GM06990 (cell line): ENCODE data around the gene RNF112.

Experiments
- DNase-seq: peaks from one replicate; pipeline ENCODE4 v3.0.0-alpha.2; 2011; ENCODE audit not compliant: insufficient read length; ENCODE audit errors: extremely low read depth
- H3K27me3 ChIP-seq: replicated peaks from 2 replicates; pipeline ENCODE4 v1.6.0; 2011; ENCODE audit warnings: low read length; ENCODE audit not compliant: control insufficient read depth, insufficient read depth
- H3K36me3 ChIP-seq: 2 replicates; pipeline ENCODE4 v1.5.1; 2011; ENCODE audit warnings: low read length; ENCODE audit not compliant: control insufficient read depth, insufficient read depth
- H3K4me3 ChIP-seq: replicated peaks from 2 replicates; pipeline ENCODE4 v1.5.1; 2011; ENCODE audit warnings: low read depth, mild to moderate bottlenecking, control low read depth, low read length
- TF ChIP-seq, protein P1 (sequence below): IDR thresholded peaks from 2 replicates; pipeline ENCODE4 v1.5.1; 2011; ENCODE audit warnings: low read length, control low read depth, mild to moderate bottlenecking, inconsistent platforms; ENCODE audit not compliant: insufficient read depth, poor library complexity, severe bottlenecking

The RNF112 gene

GRCh38 chr17:19405114-19405513, 5.9 kb upstream of the RNF112 start:
- no peak overlapping the region for H3K4me3 ChIP-seq
- peaks cover 1% of the 10 kb centered on the region; the same call in 1 of the 2 replicates for H3K27me3 ChIP-seq
- TF ChIP-seq, protein P1, sequence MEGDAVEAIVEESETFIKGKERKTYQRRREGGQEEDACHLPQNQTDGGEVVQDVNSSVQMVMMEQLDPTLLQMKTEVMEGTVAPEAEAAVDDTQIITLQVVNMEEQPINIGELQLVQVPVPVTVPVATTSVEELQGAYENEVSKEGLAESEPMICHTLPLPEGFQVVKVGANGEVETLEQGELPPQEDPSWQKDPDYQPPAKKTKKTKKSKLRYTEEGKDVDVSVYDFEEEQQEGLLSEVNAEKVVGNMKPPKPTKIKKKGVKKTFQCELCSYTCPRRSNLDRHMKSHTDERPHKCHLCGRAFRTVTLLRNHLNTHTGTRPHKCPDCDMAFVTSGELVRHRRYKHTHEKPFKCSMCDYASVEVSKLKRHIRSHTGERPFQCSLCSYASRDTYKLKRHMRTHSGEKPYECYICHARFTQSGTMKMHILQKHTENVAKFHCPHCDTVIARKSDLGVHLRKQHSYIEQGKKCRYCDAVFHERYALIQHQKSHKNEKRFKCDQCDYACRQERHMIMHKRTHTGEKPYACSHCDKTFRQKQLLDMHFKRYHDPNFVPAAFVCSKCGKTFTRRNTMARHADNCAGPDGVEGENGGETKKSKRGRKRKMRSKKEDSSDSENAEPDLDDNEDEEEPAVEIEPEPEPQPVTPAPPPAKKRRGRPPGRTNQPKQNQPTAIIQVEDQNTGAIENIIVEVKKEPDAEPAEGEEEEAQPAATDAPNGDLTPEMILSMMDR = no peak
- no peak for DNase-seq
- no peaks in the 10 kb centered on the region for H3K36me3 ChIP-seq

DNA sequence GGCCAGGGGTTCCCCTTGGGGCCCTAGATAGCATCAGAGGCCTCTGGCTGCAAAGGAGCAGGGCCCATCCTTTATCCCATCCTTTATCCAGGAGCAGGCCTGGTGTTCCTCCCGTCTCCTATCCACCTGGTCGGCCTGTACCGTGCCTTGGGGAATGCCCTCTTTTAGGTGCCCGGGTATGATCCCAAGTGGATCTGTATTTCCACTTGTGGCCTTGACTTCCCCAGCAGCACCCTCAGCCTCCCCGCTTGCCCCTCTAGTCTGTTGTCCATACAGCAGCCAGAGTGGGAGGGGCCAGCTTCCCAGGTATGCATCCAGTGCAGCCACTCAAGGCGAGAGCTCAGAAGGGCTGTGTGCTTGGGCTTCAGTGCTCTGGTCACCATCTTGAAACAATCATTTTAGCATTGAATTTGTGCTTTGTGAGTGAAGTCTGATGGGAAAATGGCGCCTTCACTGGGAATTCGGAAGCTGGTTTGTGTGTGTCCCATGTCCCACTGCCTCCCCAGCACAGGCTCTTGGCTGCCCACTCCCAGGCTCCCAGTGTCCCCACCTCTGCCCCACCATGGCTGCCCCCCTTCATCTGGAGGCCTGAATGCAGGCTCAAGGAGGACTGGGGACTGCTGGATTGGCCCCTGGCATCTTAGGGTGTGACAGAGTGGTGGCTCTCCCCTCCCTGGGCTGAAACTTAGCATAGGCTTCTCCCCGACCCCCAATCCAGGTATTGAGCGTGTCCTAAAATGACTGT, 3.3 kb upstream of the RNF112 start:
- peaks cover 1% of the 10 kb centered on the region; the same call in 1 of the 2 replicates for H3K27me3 ChIP-seq
- TF ChIP-seq, protein P1 = no peak
- DNase-seq = no peak
- no peaks in the 10 kb centered on the region for H3K36me3 ChIP-seq
- no peak overlapping the region for H3K4me3 ChIP-seq

GRCh38 chr17:19408346-19408710, 2.7 kb upstream of the RNF112 start:
- Histone ChIP-seq H3K36me3 (no peaks in the 10 kb centered on the region), H3K4me3 (no peak overlapping the region), H3K27me3 (peaks cover under 1% of the 10 kb centered on the region; the same call in 1 of the 2 replicates)
- no peak for DNase-seq
- TF ChIP-seq, protein P1 = no peak

DNA sequence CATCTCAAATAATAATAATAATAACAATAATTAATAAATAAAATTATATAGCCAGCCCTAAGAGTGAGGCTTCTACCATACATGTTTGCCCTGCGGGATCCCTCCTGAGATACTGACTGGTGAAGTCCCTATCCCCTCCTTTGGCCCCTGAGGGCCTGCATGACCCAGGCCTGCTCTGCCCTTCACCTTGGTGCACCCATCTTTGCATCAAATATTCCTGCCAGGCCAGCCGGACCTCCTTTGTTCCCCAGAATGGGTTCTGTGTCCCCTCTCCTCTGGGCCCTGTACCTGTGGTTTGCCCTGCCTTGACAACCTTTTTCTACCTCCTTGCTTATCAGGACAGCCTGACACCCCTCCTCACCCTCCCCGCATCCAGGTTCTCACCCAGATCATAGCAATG, 2.0 kb upstream of the RNF112 start:
- DNase-seq = no peak

DNA sequence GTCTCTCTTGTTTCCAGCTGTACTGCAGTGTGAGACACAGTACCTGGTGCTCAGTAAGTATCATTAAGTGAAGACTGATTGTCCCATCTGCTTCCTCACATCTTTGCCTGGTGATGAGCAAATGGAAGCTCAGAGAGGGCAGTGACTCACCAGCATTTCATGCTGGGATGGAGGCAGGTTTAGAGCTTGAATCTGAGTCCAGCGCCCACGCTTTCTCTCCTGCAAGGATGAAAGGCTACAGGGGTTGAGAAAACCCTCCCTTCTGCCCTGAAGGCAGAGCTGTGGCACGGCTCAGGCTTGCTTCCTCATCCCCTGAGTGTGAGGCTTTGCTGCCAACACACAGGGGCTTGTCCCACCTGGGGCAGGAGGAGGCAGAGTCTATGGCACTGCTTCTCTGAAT, 1.5 kb upstream of the RNF112 start:
- no peaks in the 10 kb centered on the region for H3K36me3 ChIP-seq
- no peak for DNase-seq
- no peak overlapping the region for H3K4me3 ChIP-seq
- TF ChIP-seq, protein P1 = no peak
- H3K27me3 ChIP-seq = peaks cover 3% of the 10 kb centered on the region; the same call in 1 of the 2 replicates

More for the DNA sequence above, 2.0 kb upstream of the RNF112 start:
- TF ChIP-seq, protein P1 = no peak
- Histone ChIP-seq H3K27me3 (peaks cover 2% of the 10 kb centered on the region; the same call in 1 of the 2 replicates), H3K4me3 (no peak overlapping the region), H3K36me3 (no peaks in the 10 kb centered on the region)
